Prostate gland (tissue), 2 donors: ENCODE results near the gene SIX3. TPM values are rescaled to one million over a fixed set of nuclear protein-coding genes. Genes with fewer than 3 reads are reported as not detected.

Experiments
- DNase-seq: peaks from one replicate; pipeline ENCODE4 v3.0.0-alpha.2; 2019; ENCODE audit warnings: low spot score
- H3K27ac ChIP-seq, 2 donors: fragments of 200-600 bp; sonication (generic); 2 replicates each; pipeline ENCODE4 v1.5.1; 2017 to 2019
- H3K27me3 ChIP-seq: fragments of 200-600 bp; sonication (generic); replicated peaks from 2 replicates; pipeline ENCODE4 v1.5.1; 2019; ENCODE audit not compliant: insufficient read depth
- H3K36me3 ChIP-seq, 2 donors: fragments of 200-600 bp; sonication (generic); 1 replicate in 1 of 2; 2 replicates in 1 of 2; pipeline versions ENCODE4 v1.5.1 to v1.8.1; 2017 to 2019
- H3K4me1 ChIP-seq: fragments of 200-600 bp; sonication (generic); replicated peaks from 2 replicates; pipeline ENCODE4 v1.5.1; 2019
- H3K4me3 ChIP-seq, 2 donors: fragments of 200-600 bp; sonication (generic); 2 replicates each; pipeline ENCODE4 v1.5.1; 2017 to 2019
- H3K9me3 ChIP-seq: fragments of 200-600 bp; sonication (generic); 2 replicates; pipeline ENCODE4 v1.5.1; 2017
- POLR2A ChIP-seq: fragments of 450-650 bp; IDR thresholded peaks from one replicate; pipeline ENCODE4 v1.6.1; 2016; ENCODE audit warnings: antibody characterized with exemption, mild to moderate bottlenecking
- POLR2AphosphoS5 ChIP-seq: sonication (generic); formaldehyde crosslinking; IDR thresholded peaks from one replicate; pipeline ENCODE4 v1.6.1; 2017; ENCODE audit warnings: antibody characterized with exemption
- WGBS: methylation state at CpG from one replicate; pipeline ENCODE4 v1.1.5; 2018; 5-methylcytosine and 5-hydroxymethylcytosine counted together
- intact Hi-C: fragments of 100-400 bp; cut with DNase I; formaldehyde crosslinking; loops from one replicate; pipeline ENCODE4 v1.14.2; 2022
- small RNA-seq, 2 donors: library from RNA; depleted of rRNA; stranded (forward); fragments of <200 nt; gene quantifications; one replicate each; pipeline ENCODE3, GENCODE V24; 2016
- total RNA-seq, 2 donors: library from RNA; depleted of rRNA; stranded (reverse); fragments of >200 nt; gene quantifications; one replicate each; pipeline ENCODE4 v1.1.0, GENCODE V29; 2016
- TF ChIP-seq, protein P1 (sequence below), 4 experiments: fragments of 200-600 bp in 2 of 4; fragments of 450-650 bp in 2 of 4; sonication (generic) in 2 of 4; IDR thresholded peaks; 1 replicate in 3 of 4; 2 replicates in 1 of 4; pipeline ENCODE4 v1.5.1; 2016 to 2019; ENCODE audit warnings: antibody characterized with exemption in 4 of 4, mild to moderate bottlenecking in 2 of 4, moderate library complexity in 2 of 4

Gene SIX3
- total RNA-seq, 2 donors from 2014 or later: not detected

DNA sequence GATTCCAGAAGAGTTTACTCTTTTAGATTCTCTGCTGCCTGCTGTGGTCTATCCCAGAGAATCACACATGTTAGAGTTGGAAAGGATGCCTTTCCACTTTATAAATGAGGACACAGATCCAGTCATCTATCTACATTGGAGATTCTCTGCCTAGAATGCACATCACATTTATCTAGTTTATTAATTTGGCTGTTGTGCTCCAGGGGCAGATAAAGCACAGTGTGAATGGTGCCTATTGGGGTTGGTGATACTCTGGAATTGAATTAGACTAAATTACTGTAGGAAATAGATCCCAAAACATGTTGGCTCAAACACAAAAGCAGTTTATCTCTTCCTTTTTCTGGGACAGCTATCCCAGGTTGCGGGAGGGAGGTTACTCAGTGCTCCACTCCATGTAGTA, 52.9 kb downstream of the SIX3 start:
- 95% methylated on average over 1 of the region's 1 CpG for WGBS
- intact Hi-C loops: no loop called here
- no peak overlapping the region for H3K4me3 ChIP-seq
- no peak for DNase-seq
- no peak overlapping the region for H3K27ac ChIP-seq
- H3K36me3 ChIP-seq: no peaks in the 10 kb centered on the region
- TF ChIP-seq POLR2A (no peak), POLR2AphosphoS5 (no peak)
- TF ChIP-seq, protein P1, sequence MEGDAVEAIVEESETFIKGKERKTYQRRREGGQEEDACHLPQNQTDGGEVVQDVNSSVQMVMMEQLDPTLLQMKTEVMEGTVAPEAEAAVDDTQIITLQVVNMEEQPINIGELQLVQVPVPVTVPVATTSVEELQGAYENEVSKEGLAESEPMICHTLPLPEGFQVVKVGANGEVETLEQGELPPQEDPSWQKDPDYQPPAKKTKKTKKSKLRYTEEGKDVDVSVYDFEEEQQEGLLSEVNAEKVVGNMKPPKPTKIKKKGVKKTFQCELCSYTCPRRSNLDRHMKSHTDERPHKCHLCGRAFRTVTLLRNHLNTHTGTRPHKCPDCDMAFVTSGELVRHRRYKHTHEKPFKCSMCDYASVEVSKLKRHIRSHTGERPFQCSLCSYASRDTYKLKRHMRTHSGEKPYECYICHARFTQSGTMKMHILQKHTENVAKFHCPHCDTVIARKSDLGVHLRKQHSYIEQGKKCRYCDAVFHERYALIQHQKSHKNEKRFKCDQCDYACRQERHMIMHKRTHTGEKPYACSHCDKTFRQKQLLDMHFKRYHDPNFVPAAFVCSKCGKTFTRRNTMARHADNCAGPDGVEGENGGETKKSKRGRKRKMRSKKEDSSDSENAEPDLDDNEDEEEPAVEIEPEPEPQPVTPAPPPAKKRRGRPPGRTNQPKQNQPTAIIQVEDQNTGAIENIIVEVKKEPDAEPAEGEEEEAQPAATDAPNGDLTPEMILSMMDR (IDR thresholded peaks at IDR 0.05): no peak
- peaks cover 4% of the 10 kb centered on the region for H3K27me3 ChIP-seq
- no peaks in the 10 kb centered on the region for H3K4me1 ChIP-seq
- H3K9me3 ChIP-seq: no peaks in the 10 kb centered on the region

Small RNA genes within 50 kb of the gene (small RNA-seq; reads per million reads assigned to genes)
- 0 reads per million in 2 donors for gene RF02246
- gene RF02247: 0 reads per million in 2 donors
- gene RF02248: 0 reads per million in 2 donors
- 0 reads per million in 2 donors for gene RF02250
- gene RF02251: 0 reads per million in 2 donors
- 0 reads per million in 2 donors for gene RF02252

Other genes with a start within 250 kb of the SIX3 start
- 1 to 10 TPM; 1.8 to 5.1 TPM for gene SIX2, start 67.8 kb downstream of the SIX3 start, total RNA-seq